Ascending aorta (tissue), 2 donors: ENCODE data around the gene ZC3H13. TPM values are rescaled to one million over a fixed set of nuclear protein-coding genes. Genes with fewer than 3 reads are reported as not detected.

Source experiments
- DNase-seq, 2 donors: peaks; one replicate each; pipeline ENCODE4 v3.0.0-alpha.2; 2019; ENCODE audit warnings: low spot score in 2 of 2
- H3K27ac ChIP-seq, 2 donors: fragments of 200-600 bp; sonication (generic); one replicate each; pipeline ENCODE4 v1.5.1; 2016 to 2017; ENCODE audit warnings: mild to moderate bottlenecking in 1 of 2
- H3K27me3 ChIP-seq: fragments of 200-600 bp; sonication (generic); one replicate; pipeline ENCODE4 v1.5.1; 2017
- H3K36me3 ChIP-seq, 2 donors: fragments of 200-600 bp; sonication (generic); one replicate each; pipeline ENCODE4 v1.5.1; 2016
- H3K4me1 ChIP-seq, 2 donors: fragments of 200-600 bp; sonication (generic); one replicate each; pipeline ENCODE4 v1.5.1; 2016 to 2017; ENCODE audit warnings: mild to moderate bottlenecking in 1 of 2
- H3K4me3 ChIP-seq, 2 donors: fragments of 200-600 bp; sonication (generic); one replicate each; pipeline ENCODE4 v1.5.1; 2016 to 2017; ENCODE audit warnings: mild to moderate bottlenecking in 1 of 2
- H3K9me3 ChIP-seq, 2 donors: fragments of 200-600 bp; sonication (generic); one replicate each; pipeline ENCODE4 v1.5.1; 2016
- CTCF ChIP-seq, 3 experiments: fragments of 200-600 bp in 2 of 3; fragments of 450-650 bp in 1 of 3; sonication (generic) in 2 of 3; IDR thresholded peaks; one replicate each; pipeline ENCODE4 v1.5.1; 2016 to 2019; ENCODE audit warnings: antibody characterized with exemption in 3 of 3, mild to moderate bottlenecking in 1 of 3, moderate library complexity in 1 of 3
- intact Hi-C: fragments of 100-400 bp; cut with DNase I; formaldehyde crosslinking; loops from one replicate; pipeline ENCODE4 v1.15.1; 2023
- total RNA-seq: library from RNA; depleted of rRNA; stranded (reverse); fragments of >200 nt; gene quantifications from one replicate; pipeline ENCODE4 v1.1.0, GENCODE V29; 2016

Gene ZC3H13
- total RNA-seq, 1 donor from 2014 or later, result 25.8 TPM

GRCh38 chr13:45936621-45937020 lies 115.9 kb downstream of the ZC3H13 start:
- intact Hi-C loops, result no loop called here
- Histone ChIP-seq H3K27ac (no peak overlapping the region), H3K36me3 (no peaks in the 10 kb centered on the region), H3K4me3 (no peak overlapping the region), H3K27me3 (no peaks in the 10 kb centered on the region), H3K4me1 (no peaks in the 10 kb centered on the region), H3K9me3 (no peaks in the 10 kb centered on the region)
- TF ChIP-seq CTCF (IDR thresholded peaks at IDR 0.05), result no peak
- DNase-seq, result no peak

- no peak for TF ChIP-seq CTCF (IDR thresholded peaks at IDR 0.05)
Observed at GRCh38 chr13:45934283-45934682, 118.3 kb downstream of the ZC3H13 start.

DNA sequence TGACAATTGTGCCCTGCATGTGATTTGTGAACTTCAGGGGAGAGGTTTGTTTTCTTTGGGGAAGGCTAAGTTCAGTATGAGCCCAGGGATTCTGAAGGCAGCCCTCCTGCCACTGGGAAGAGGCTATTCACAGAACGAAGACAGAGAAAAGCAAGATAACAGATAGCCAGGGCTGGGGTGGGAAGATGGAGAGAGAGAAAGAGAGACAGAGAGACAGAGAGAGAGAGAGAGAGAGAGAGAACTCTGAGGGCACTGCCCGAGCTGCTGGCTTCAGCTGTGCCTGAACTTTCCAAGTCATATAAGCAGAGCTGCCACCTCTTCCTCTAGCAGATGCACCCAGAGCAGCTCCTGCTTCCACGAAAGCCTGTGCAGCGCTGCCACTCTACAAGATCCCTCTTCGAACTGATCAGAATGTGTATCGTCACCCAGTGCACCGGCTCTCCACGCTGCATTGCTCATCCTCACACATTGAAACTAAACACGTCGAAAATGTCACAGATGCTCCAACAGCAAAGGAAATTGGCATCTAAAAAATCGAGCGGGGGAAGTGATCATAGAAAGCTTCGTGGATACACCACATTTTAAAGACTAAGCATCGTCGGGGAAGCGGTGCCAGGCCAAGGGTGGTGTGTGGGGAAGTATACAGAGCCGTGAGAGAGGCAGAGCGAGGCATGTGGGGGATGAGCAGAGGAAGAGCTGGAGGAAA lies 119.2 kb downstream of the ZC3H13 start:
- Histone ChIP-seq H3K27ac (no peak overlapping the region), H3K36me3 (no peaks in the 10 kb centered on the region), H3K4me3 (no peak overlapping the region), H3K4me1 (no peaks in the 10 kb centered on the region), H3K9me3 (no peaks in the 10 kb centered on the region), H3K27me3 (no peaks in the 10 kb centered on the region)
- DNase-seq, result no peak
- intact Hi-C loops, result no loop called here
- TF ChIP-seq CTCF (IDR thresholded peaks at IDR 0.05), result no peak

More at GRCh38 chr13:45934283-45934682, 118.3 kb downstream of the ZC3H13 start:
- Histone ChIP-seq H3K4me3 (no peak overlapping the region), H3K27ac (no peak overlapping the region), H3K4me1 (no peaks in the 10 kb centered on the region), H3K27me3 (no peaks in the 10 kb centered on the region), H3K9me3 (no peaks in the 10 kb centered on the region), H3K36me3 (no peaks in the 10 kb centered on the region)
- DNase-seq, result no peak
- intact Hi-C loops, result no loop called here

- Histone ChIP-seq H3K27me3 (no peaks in the 10 kb centered on the region), H3K9me3 (no peaks in the 10 kb centered on the region), H3K36me3 (no peaks in the 10 kb centered on the region), H3K27ac (no peak overlapping the region), H3K4me3 (no peak overlapping the region), H3K4me1 (no peaks in the 10 kb centered on the region)
- DNase-seq, result no peak
- TF ChIP-seq CTCF (IDR thresholded peaks at IDR 0.05), result no peak
- intact Hi-C loops, result no loop called here
Observed at GRCh38 chr13:45932676-45933075, 119.9 kb downstream of the ZC3H13 start.

DNA sequence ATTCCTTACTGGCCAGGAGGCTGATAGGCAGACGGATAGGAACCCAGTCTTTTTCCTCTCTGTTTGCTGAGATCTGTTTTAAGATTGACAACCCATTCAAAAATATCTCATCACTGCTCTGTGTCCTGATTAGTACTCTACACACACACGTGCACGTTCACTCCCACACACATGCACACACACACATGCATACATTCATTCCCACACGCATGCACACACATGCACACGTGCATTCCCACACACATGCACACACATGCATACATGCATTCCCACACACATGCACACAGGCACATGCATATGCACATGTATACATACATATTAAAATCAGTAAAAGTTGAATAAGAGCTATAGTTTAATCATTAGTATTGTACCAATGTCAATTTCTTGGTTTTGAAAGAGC lies 120.4 kb downstream of the ZC3H13 start:
- Histone ChIP-seq H3K9me3 (no peaks in the 10 kb centered on the region), H3K27ac (no peak overlapping the region), H3K27me3 (no peaks in the 10 kb centered on the region), H3K4me1 (no peaks in the 10 kb centered on the region), H3K4me3 (no peak overlapping the region), H3K36me3 (no peaks in the 10 kb centered on the region)
- intact Hi-C loops, result no loop called here
- DNase-seq, result no peak
- TF ChIP-seq CTCF (IDR thresholded peaks at IDR 0.05), result no peak

DNA sequence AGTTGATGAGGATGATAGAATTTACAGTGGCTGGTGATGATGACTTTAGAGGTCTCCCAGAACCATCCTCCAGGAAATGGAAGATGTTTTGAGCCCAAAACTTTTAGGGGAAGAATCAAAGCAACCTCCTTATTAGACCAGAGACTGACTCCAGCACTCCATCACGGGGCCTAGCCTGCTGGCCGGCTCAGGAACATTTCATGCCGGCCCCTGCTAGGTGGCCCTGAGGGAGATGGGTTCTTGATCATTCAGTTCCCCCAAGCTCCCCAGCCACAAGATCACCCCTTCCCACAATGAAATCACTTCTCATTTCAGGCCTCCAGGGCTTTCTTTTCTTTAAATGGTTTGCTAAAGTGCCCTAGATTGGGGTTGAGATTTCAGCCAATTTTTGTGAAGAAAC lies 121.3 kb downstream of the ZC3H13 start:
- no peaks in the 10 kb centered on the region for H3K36me3 ChIP-seq
- intact Hi-C loops, result no loop called here
- TF ChIP-seq CTCF (IDR thresholded peaks at IDR 0.05), result no peak
- DNase-seq, result no peak
- H3K27ac ChIP-seq, result no peak overlapping the region
- no peak overlapping the region for H3K4me3 ChIP-seq
- no peaks in the 10 kb centered on the region for H3K4me1 ChIP-seq
- no peaks in the 10 kb centered on the region for H3K27me3 ChIP-seq
- no peaks in the 10 kb centered on the region for H3K9me3 ChIP-seq
